GM12872 (cell line): ENCODE results near the gene RNGTT.

Experiments
- CTCF ChIP-seq: IDR thresholded peaks from 3 replicates; pipeline ENCODE4 v1.5.1; 2011; ENCODE audit warnings: low read depth, mild to moderate bottlenecking, low read length, moderate library complexity; ENCODE audit not compliant: insufficient read depth

Gene RNGTT

DNA sequence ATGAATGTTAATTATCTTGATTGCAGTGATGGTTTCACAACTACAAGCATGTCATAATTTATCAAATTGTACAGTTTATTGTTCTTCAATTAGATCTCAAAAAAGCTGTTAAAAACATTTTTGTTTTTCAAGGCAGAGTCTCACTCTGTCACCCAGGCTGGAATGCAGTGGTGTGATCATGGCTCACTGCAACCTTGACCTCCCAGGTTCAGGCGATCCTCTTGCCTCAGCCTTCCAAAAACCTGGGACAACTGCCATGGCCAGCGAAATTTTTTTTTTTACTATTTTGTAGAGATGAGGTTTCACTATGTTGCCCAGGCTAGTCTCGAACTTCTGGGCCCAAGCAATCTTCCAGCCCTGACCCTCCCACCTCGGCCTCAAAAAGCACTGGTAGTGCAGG, 286.1 kb downstream of the RNGTT start:
- TF ChIP-seq CTCF: no peak

DNA sequence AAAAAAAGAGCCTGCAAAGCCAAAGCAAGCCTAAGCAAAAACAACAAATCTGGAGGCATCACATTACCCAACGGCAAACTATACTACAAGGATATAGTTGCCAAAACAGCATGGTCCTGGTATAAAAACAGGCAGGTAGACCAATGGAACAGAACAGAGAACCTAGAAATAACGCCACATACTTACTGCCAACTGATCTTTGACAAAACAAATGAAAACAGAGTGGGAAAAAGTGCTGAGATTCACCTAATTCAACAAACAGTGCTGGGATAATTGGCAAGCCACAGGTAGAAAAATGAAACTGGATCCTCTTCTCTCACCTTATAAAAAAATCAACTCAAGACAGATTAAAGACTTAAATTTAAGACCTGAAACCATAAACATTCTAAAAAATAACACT, 291.8 kb downstream of the RNGTT start:
- no peak for TF ChIP-seq CTCF

- TF ChIP-seq CTCF: no peak
Observed at GRCh38 chr6:88670369-88670768, 293.0 kb downstream of the RNGTT start.

- TF ChIP-seq CTCF: no peak
Observed at GRCh38 chr6:88669475-88669874, 293.9 kb downstream of the RNGTT start.

DNA sequence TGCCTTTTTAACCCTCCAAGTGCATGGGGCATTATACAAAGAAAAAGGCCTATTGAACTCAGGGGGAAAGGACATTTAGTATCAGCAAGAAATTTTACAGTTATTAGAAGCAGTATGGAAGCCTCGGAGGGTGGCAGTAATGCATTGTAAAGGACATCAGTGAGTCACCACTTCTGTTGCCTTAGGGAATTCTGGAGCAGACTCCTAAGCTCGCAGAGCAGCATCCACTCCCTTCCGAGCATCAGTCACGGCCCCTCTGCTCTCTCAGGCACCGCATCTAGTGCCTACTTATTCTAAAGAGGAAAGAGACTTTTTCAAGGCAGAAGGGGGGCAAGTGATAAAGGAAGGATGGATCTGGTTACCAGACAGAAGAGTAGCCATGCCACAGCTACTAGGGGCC, 296.5 kb downstream of the RNGTT start:
- no peak for TF ChIP-seq CTCF

DNA sequence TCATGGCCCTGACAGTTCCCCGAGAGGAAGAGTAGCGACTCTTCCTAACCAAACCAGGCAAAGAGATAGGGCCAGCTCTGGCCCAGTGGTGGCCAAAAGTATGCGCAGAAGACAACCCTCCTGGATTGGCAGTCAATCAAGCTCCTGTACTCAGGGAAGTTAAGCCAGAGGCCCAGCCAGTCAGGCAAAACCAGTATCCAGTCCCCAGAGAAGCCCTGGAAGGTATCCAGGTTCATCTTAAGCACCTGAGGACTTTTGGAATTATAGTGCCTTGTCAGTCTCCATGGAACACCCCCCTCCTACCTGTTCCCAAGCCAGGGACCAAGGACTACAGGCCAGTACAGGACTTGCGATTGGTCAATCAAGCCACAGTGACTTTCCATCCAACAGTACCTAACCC, 298.3 kb downstream of the RNGTT start:
- no peak for TF ChIP-seq CTCF

DNA sequence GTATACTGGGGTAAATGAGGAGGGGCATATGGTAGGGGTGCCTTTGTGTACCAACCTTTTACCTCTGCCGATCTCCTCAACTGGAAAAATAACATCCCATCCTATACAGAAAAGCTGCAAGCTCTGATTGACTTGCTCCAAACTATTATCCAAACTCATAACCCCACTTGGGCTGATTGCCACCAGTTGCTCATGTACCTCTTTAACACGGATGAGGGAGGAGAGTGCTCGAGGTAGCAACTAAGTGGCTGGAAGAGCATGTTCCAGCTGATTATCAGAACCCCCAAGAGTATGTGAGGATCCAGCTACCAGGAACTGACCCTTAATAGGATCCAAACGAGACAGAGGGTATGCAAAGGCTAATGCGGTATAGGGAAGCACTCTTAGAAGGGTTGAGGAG, 299.6 kb downstream of the RNGTT start:
- no peak for TF ChIP-seq CTCF

DNA sequence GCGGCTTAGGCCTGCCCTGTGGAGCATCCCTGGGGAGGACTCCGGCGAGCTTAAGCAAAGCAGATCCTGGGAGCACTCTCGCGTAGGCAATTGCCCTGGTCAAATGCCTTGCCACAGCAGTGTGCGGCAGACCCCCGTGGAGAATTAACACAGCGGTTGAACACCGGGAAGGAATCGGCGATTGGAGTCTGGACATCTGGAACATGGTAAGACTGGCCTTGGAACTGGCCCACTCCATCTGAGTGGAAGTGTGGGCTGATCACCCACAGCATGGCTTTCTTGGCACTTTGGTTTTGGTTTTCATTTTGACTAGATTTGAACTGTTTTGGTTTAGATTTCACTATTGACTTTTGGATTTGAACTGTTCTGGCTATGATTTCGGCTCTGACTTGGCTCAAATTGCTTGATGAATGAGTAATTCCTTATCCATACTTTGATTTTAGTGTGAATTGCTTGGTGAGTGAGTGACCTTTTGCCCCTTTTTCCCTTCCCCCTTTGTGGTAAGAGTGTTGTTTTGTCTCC, 300.7 kb downstream of the RNGTT start:
- TF ChIP-seq CTCF: no peak
